GM23248 (cell line): ENCODE results near the gene RNASE4.

ENCODE experiments used
- EZH2 ChIP-seq: fragments of 200-600 bp; sonication (generic); IDR thresholded peaks from 2 replicates; pipeline ENCODE4 v1.6.1; 2018; ENCODE audit warnings: antibody characterized with exemption, mild to moderate bottlenecking; ENCODE audit not compliant: insufficient read depth, poor library complexity, severe bottlenecking
- EZH2phosphoT487 ChIP-seq: fragments of 200-600 bp; sonication (generic); IDR thresholded peaks from 2 replicates; pipeline ENCODE4 v1.6.1; 2018; ENCODE audit warnings: antibody characterized with exemption, moderate library complexity, mild to moderate bottlenecking, low read depth; ENCODE audit not compliant: insufficient read depth

DNA sequence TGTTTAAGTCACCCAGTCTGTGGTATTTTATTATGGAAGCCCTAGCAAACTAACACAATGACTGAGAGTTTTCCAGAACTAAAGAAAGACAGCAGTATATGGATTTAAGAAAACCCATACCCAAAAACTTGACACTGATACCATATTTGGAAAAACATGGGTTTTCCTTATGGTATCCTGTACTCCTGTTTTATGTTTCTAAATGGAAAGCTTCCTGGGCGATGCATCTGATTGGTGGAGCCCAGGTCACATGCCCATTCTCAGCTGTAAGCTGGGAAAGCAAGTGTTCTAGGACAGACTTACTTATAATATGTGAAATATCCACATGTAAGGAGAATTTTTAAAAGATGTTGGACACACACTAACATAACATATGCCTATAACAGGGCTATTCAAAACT is 4.5 kb upstream of the RNASE4 start:
- TF ChIP-seq EZH2: no peak
- TF ChIP-seq EZH2phosphoT487: no peak
